Activated T-cell treated with anti-CD3 and anti-CD28 coated beads, Interleukin-2, amount 50 U/mL, for 24 hours (primary cell): ENCODE data around the gene KLK4.

Experiments used
- DNase-seq: peaks from one replicate; pipeline ENCODE4 v3.0.0-alpha.2; 2020
- H3K27ac Mint-ChIP-seq: 2 replicates; pipeline ENCODE4 v1.8.0; 2020; ENCODE audit warnings: mild to moderate bottlenecking, mixed read lengths
- H3K27me3 Mint-ChIP-seq: 2 replicates; pipeline ENCODE4 v1.8.0; 2020; ENCODE audit warnings: mixed read lengths
- H3K36me3 Mint-ChIP-seq: 2 replicates; pipeline ENCODE4 v1.8.0; 2020; ENCODE audit warnings: low read depth, mixed read lengths
- H3K4me1 Mint-ChIP-seq: 2 replicates; pipeline ENCODE4 v1.8.0; 2020; ENCODE audit warnings: low read depth, mixed read lengths
- H3K4me3 Mint-ChIP-seq: 2 replicates; pipeline ENCODE4 v1.8.0; 2020; ENCODE audit warnings: mild to moderate bottlenecking, moderate library complexity, mixed read lengths
- H3K9me3 Mint-ChIP-seq: 2 replicates; pipeline ENCODE4 v1.8.0; 2020; ENCODE audit warnings: mixed read lengths

The KLK4 gene

DNA sequence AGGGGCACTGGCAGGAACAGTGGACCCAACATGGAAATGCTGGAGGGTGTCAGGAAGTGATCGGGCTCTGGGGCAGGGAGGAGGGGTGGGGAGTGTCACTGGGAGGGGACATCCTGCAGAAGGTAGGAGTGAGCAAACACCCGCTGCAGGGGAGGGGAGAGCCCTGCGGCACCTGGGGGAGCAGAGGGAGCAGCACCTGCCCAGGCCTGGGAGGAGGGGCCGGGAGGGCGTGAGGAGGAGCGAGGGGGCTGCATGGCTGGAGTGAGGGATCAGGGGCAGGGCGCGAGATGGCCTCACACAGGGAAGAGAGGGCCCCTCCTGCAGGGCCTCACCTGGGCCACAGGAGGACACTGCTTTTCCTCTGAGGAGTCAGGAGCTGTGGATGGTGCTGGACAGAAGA lies 33.9 kb downstream of the KLK4 start:
- DNase-seq, result no peak
- no peaks in the 10 kb centered on the region for H3K9me3 Mint-ChIP-seq
- no peak overlapping the region for H3K27ac Mint-ChIP-seq
- H3K27me3 Mint-ChIP-seq, result peaks cover 51% of the 10 kb centered on the region
- H3K4me1 Mint-ChIP-seq, result no peaks in the 10 kb centered on the region
- H3K36me3 Mint-ChIP-seq, result no peaks in the 10 kb centered on the region
- H3K4me3 Mint-ChIP-seq, result no peak overlapping the region

DNA sequence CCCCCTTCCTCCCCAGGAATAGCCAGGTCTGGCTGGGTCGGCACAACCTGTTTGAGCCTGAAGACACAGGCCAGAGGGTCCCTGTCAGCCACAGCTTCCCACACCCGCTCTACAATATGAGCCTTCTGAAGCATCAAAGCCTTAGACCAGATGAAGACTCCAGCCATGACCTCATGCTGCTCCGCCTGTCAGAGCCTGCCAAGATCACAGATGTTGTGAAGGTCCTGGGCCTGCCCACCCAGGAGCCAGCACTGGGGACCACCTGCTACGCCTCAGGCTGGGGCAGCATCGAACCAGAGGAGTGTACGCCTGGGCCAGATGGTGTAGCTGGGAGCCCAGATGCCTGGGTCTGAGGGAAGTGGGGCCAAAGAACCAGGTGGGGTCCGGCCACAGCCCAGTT lies 34.7 kb downstream of the KLK4 start:
- H3K9me3 Mint-ChIP-seq, result no peaks in the 10 kb centered on the region
- H3K4me3 Mint-ChIP-seq, result no peak overlapping the region
- DNase-seq, result no peak
- no peak overlapping the region for H3K27ac Mint-ChIP-seq
- H3K27me3 Mint-ChIP-seq, result peaks cover 50% of the 10 kb centered on the region
- H3K36me3 Mint-ChIP-seq, result no peaks in the 10 kb centered on the region
- H3K4me1 Mint-ChIP-seq, result no peaks in the 10 kb centered on the region

DNA sequence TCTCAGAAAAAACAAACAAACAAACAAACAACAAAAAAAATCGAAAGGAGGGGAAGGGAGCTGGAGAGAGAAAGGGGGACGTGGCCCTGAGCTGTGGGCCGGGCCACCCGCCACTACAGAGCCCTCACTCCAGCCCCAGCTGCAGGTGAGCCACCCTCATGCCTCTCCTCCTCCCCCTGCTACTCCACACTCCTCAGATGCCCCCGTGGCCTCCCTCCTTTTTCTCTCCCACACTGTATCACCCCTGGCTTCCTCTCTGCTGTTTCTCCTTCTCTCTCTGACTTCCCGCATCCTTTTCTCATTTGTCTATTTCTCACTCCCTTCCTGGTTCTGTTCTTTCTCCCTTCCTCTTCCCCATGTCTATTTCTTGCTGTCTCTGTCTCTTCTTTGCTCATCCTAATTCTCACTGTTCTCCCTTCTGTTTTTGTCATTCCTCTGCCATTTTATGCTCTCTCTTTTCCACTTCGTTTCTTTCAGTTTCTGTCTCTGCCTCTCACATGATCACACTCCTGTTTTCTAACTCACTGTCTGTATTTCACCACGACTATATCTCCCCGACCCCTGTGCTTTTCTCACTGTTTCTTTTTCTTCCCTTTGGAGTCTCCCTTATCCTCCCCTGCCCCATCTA lies 35.3 kb downstream of the KLK4 start:
- peaks cover 53% of the 10 kb centered on the region for H3K27me3 Mint-ChIP-seq
- no peaks in the 10 kb centered on the region for H3K9me3 Mint-ChIP-seq
- H3K4me3 Mint-ChIP-seq, result no peak overlapping the region
- H3K27ac Mint-ChIP-seq, result no peak overlapping the region
- no peak for DNase-seq
- H3K4me1 Mint-ChIP-seq, result no peaks in the 10 kb centered on the region
- H3K36me3 Mint-ChIP-seq, result no peaks in the 10 kb centered on the region

DNA sequence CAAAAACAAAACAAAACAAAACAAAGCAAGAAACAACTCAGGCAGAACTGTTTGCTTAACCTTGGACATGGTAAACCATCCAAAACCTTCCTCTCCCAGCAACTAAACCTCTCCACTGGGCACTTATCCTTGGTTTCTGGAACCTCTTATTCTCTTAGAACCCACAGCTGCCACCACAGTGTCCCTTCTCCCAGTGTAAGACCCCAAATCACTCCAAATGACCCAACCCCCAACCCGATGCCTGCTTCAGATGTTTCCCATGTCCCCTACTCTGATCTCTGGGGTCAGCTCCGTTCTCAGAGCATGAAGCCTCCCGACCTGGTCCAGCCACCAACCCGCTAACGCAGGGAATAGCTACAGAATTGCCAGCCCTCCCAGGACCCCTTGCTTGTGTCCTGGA lies 37.0 kb downstream of the KLK4 start:
- Mint-ChIP-seq H3K27ac (no peak overlapping the region), H3K4me1 (no peaks in the 10 kb centered on the region), H3K27me3 (peaks cover 49% of the 10 kb centered on the region), H3K4me3 (no peak overlapping the region), H3K36me3 (no peaks in the 10 kb centered on the region), H3K9me3 (no peaks in the 10 kb centered on the region)
- no peak for DNase-seq

DNA sequence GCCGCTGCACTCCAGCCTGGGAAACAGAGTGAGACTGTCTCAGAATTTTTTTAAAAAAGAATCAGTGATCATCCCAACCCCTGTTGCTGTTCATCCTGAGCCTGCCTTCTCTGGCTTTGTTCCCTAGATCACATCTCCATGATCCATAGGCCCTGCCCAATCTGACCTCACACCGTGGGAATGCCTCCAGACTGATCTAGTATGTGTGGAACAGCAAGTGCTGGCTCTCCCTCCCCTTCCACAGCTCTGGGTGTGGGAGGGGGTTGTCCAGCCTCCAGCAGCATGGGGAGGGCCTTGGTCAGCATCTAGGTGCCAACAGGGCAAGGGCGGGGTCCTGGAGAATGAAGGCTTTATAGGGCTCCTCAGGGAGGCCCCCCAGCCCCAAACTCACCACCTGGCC lies 38.1 kb downstream of the KLK4 start, which contains the start of gene KLK2:
Gene KLK2 (plus strand): TSS at position 384 of the 400 bp plus-strand sequence. CDS start 35 bp downstream, outside the sequence.
- Mint-ChIP-seq H3K4me1 (no peaks in the 10 kb centered on the region), H3K27me3 (peaks cover 49% of the 10 kb centered on the region), H3K9me3 (no peaks in the 10 kb centered on the region), H3K27ac (no peak within 1 kb of the TSS), H3K4me3 (no peak within 1 kb of the TSS), H3K36me3 (no peaks in the 10 kb centered on the region)
- no peak for DNase-seq

DNA sequence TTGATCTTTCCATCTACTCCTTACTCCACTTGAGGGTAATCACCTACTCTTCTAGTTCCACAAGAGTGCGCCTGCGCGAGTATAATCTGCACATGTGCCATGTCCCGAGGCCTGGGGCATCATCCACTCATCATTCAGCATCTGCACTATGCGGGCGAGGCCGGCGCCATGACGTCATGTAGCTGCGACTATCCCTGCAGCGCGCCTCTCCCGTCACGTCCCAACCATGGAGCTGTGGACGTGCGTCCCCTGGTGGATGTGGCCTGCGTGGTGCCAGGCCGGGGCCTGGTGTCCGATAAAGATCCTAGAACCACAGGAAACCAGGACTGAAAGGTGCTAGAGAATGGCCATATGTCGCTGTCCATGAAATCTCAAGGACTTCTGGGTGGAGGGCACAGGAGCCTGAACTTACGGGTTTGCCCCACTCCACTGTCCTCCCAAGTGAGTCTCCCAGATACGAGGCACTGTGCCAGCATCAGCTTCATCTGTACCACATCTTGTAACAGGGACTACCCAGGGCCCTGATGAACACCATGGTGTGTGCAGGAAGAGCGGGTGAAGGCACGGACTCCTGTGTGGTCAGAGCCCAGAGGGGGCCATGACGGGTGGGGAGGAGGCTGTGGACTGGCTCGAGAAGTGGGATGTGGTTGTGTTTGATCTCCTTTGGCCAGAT lies 40.6 kb downstream of the KLK4 start:
- Mint-ChIP-seq H3K9me3 (no peaks in the 10 kb centered on the region), H3K4me1 (no peaks in the 10 kb centered on the region), H3K27me3 (peaks cover 60% of the 10 kb centered on the region), H3K36me3 (no peaks in the 10 kb centered on the region), H3K4me3 (no peak overlapping the region), H3K27ac (no peak overlapping the region)
- DNase-seq, result peak; percentile 36

DNA sequence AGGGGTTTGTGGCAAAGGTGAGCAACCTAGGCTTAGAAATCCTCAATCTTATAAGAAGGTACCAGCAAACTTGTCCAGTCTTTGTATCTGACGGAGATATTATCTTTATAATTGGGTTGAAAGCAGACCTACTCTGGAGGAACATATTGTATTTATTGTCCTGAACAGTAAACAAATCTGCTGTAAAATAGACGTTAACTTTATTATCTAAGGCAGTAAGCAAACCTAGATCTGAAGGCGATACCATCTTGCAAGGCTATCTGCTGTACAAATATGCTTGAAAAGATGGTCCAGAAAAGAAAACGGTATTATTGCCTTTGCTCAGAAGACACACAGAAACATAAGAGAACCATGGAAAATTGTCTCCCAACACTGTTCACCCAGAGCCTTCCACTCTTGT lies 41.7 kb downstream of the KLK4 start:
- no peaks in the 10 kb centered on the region for H3K36me3 Mint-ChIP-seq
- no peak for DNase-seq
- no peak overlapping the region for H3K4me3 Mint-ChIP-seq
- no peaks in the 10 kb centered on the region for H3K4me1 Mint-ChIP-seq
- no peaks in the 10 kb centered on the region for H3K9me3 Mint-ChIP-seq
- peaks cover 66% of the 10 kb centered on the region for H3K27me3 Mint-ChIP-seq
- no peak overlapping the region for H3K27ac Mint-ChIP-seq

DNA sequence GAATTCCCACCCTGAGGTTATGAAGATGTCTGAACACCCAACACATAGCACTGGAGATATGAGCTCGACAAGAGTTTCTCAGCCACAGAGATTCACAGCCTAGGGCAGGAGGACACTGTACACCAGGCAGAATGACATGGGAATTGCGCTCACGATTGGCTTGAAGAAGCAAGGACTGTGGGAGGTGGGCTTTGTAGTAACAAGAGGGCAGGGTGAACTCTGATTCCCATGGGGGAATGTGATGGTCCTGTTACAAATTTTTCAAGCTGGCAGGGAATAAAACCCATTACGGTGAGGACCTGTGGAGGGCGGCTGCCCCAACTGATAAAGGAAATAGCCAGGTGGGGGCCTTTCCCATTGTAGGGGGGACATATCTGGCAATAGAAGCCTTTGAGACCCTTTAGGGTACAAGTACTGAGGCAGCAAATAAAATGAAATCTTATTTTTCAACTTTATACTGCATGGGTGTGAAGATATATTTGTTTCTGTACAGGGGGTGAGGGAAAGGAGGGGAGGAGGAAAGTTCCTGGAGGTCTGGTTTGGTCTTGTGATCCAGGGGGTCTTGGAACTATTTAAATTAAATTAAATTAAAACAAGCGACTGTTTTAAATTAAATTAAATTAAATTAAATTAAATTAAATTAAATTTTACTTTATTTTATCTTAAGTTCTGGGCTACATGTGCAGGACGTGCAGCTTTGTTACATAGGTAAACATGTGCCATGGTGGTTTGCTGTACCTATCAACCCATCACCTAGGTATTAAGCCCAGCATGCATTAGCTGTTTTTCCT lies 49.5 kb downstream of the KLK4 start:
- Mint-ChIP-seq H3K4me3 (no peak overlapping the region), H3K36me3 (no peaks in the 10 kb centered on the region), H3K27ac (no peak overlapping the region), H3K9me3 (peaks cover 4% of the 10 kb centered on the region), H3K4me1 (no peaks in the 10 kb centered on the region), H3K27me3 (peaks cover 68% of the 10 kb centered on the region)
- no peak for DNase-seq

DNA sequence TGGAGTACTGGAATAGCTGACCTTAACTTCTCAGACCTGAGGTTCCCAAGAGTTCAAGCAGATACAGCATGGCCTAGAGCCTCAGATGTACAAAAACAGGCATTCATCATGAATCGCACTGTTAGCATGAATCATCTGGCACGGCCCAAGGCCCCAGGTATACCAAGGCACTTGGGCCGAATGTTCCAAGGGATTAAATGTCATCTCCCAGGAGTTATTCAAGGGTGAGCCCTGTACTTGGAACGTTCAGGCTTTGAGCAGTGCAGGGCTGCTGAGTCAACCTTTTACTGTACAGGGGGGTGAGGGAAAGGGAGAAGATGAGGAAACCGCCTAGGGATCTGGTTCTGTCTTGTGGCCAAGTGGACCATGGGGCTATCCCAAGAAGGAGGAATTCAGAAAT lies 50.2 kb downstream of the KLK4 start:
- no peaks in the 10 kb centered on the region for H3K4me1 Mint-ChIP-seq
- DNase-seq, result no peak
- H3K4me3 Mint-ChIP-seq, result no peak overlapping the region
- H3K36me3 Mint-ChIP-seq, result no peaks in the 10 kb centered on the region
- H3K27ac Mint-ChIP-seq, result no peak overlapping the region
- peaks cover 69% of the 10 kb centered on the region for H3K27me3 Mint-ChIP-seq
- peaks cover 4% of the 10 kb centered on the region for H3K9me3 Mint-ChIP-seq

DNA sequence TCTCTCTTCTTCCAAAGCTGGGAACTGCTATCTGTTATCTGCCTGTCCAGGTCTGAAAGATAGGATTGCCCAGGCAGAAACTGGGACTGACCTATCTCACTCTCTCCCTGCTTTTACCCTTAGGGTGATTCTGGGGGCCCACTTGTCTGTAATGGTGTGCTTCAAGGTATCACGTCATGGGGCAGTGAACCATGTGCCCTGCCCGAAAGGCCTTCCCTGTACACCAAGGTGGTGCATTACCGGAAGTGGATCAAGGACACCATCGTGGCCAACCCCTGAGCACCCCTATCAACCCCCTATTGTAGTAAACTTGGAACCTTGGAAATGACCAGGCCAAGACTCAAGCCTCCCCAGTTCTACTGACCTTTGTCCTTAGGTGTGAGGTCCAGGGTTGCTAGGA lies 51.3 kb downstream of the KLK4 start:
- Mint-ChIP-seq H3K27me3 (peaks cover 76% of the 10 kb centered on the region), H3K27ac (no peak overlapping the region), H3K9me3 (peaks cover 4% of the 10 kb centered on the region), H3K4me3 (no peak overlapping the region), H3K36me3 (no peaks in the 10 kb centered on the region), H3K4me1 (no peaks in the 10 kb centered on the region)
- no peak for DNase-seq

DNA sequence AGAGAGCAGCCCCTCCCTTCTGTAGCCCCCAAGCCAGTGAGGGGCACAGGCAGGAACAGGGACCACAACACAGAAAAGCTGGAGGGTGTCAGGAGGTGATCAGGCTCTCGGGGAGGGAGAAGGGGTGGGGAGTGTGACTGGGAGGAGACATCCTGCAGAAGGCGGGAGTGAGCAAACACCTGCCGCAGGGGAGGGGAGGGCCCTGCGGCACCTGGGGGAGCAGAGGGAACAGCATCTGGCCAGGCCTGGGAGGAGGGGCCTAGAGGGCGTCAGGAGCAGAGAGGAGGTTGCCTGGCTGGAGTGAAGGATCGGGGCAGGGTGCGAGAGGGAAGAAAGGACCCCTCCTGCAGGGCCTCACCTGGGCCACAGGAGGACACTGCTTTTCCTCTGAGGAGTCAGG lies 52.3 kb downstream of the KLK4 start:
- peaks cover 77% of the 10 kb centered on the region for H3K27me3 Mint-ChIP-seq
- no peak overlapping the region for H3K4me3 Mint-ChIP-seq
- H3K36me3 Mint-ChIP-seq, result no peaks in the 10 kb centered on the region
- H3K4me1 Mint-ChIP-seq, result no peaks in the 10 kb centered on the region
- H3K9me3 Mint-ChIP-seq, result peaks cover 4% of the 10 kb centered on the region
- DNase-seq, result no peak
- H3K27ac Mint-ChIP-seq, result no peak overlapping the region

DNA sequence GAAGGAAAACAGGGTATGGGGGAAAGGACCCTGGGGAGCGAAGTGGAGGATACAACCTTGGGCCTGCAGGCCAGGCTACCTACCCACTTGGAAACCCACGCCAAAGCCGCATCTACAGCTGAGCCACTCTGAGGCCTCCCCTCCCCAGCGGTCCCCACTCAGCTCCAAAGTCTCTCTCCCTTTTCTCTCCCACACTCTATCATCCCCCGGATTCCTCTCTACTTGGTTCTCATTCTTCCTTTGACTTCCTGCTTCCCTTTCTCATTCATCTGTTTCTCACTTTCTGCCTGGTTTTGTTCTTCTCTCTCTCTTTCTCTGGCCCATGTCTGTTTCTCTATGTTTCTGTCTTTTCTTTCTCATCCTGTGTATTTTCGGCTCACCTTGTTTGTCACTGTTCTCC lies 53.8 kb downstream of the KLK4 start:
- no peak overlapping the region for H3K4me3 Mint-ChIP-seq
- H3K36me3 Mint-ChIP-seq, result no peaks in the 10 kb centered on the region
- no peak for DNase-seq

More for the DNA sequence above, 53.8 kb downstream of the KLK4 start:
- Mint-ChIP-seq H3K27ac (no peak overlapping the region), H3K27me3 (peaks cover 74% of the 10 kb centered on the region), H3K9me3 (peaks cover 4% of the 10 kb centered on the region), H3K4me1 (no peaks in the 10 kb centered on the region)
